Esophagus muscularis mucosa (tissue), 4 donors: ENCODE results near the gene XYLT1. TPM values are rescaled to one million over a fixed set of nuclear protein-coding genes. Genes with fewer than 3 reads are reported as not detected.

Experiments
- DNase-seq: peaks from one replicate; pipeline ENCODE4 v3.0.0-alpha.2; 2017; ENCODE audit errors: extremely low spot score
- H3K27ac ChIP-seq, 4 donors: fragments of 200-600 bp; sonication (generic); replicated peaks in 1 of 4; 1 replicate in 3 of 4; 2 replicates in 1 of 4; pipeline ENCODE4 v1.5.1; 2016 to 2019; ENCODE audit warnings: mild to moderate bottlenecking in 1 of 4
- H3K27me3 ChIP-seq, 4 donors: fragments of 200-600 bp; sonication (generic); one replicate each; pipeline versions ENCODE4 v1.5.1 to v1.6.0; 2016 to 2019
- H3K36me3 ChIP-seq, 4 donors: fragments of 200-600 bp; sonication (generic); one replicate each; pipeline ENCODE4 v1.5.1; 2016 to 2019
- H3K4me1 ChIP-seq, 4 donors: fragments of 200-600 bp; sonication (generic); one replicate each; pipeline ENCODE4 v1.5.1; 2016 to 2019
- H3K4me3 ChIP-seq, 4 donors: fragments of 200-600 bp; sonication (generic); 1 replicate in 2 of 4; 2 replicates in 2 of 4; pipeline ENCODE4 v1.5.1; 2016 to 2019; ENCODE audit warnings: mild to moderate bottlenecking in 4 of 4, moderate library complexity in 1 of 4
- H3K9me3 ChIP-seq, 4 donors: fragments of 200-600 bp; sonication (generic); 1 replicate in 3 of 4; 2 replicates in 1 of 4; pipeline ENCODE4 v1.5.1; 2016 to 2019
- CTCF ChIP-seq, 3 experiments: fragments of 200-600 bp in 2 of 3; fragments of 450-650 bp in 1 of 3; sonication (generic) in 2 of 3; IDR thresholded peaks; one replicate each; pipeline ENCODE4 v1.5.1; 2017 to 2019; ENCODE audit warnings: antibody characterized with exemption in 3 of 3, mild to moderate bottlenecking in 2 of 3, moderate library complexity in 1 of 3
- EP300 ChIP-seq: sonication (generic); formaldehyde crosslinking; IDR thresholded peaks from one replicate; pipeline ENCODE4 v1.6.1; 2017; ENCODE audit warnings: antibody characterized with exemption
- POLR2A ChIP-seq: fragments of 450-650 bp; IDR thresholded peaks from one replicate; pipeline ENCODE4 v1.6.1; 2017; ENCODE audit warnings: antibody characterized with exemption, moderate library complexity, mild to moderate bottlenecking, low read depth
- POLR2AphosphoS5 ChIP-seq, 2 donors: sonication (generic); formaldehyde crosslinking; IDR thresholded peaks; one replicate each; pipeline ENCODE4 v1.6.1; 2017; ENCODE audit warnings: antibody characterized with exemption in 2 of 2
- WGBS: methylation state at CpG from one replicate; pipeline ENCODE4 v1.1.5; 2018; 5-methylcytosine and 5-hydroxymethylcytosine counted together
- intact Hi-C: fragments of 100-400 bp; cut with DNase I; formaldehyde crosslinking; loops from one replicate; pipeline ENCODE4 v1.15.1; 2023
- total RNA-seq, 4 donors: library from RNA; depleted of rRNA; stranded (reverse); fragments of >200 nt; gene quantifications; one replicate each; pipeline versions ENCODE4 v1.1.0 to v1.2.1, GENCODE V29; 2016

The XYLT1 gene
- total RNA-seq, 4 donors from 2014 or later: 25.2 to 57.1 (median 33.5) TPM

GRCh38 chr16:17129971-17130370, 340.8 kb downstream of the XYLT1 start:
- Histone ChIP-seq H3K4me3 (no peak overlapping the region), H3K9me3 (no peaks in the 10 kb centered on the region), H3K36me3 (peaks cover 0 to 92% (median 45%) of the 10 kb centered on the region in 4 donors), H3K4me1 (no peaks in the 10 kb centered on the region), H3K27me3 (no peaks in the 10 kb centered on the region), H3K27ac (no peak overlapping the region)
- DNase-seq: no peak
- no peak for TF ChIP-seq POLR2A
- TF ChIP-seq CTCF (IDR thresholded peaks at IDR 0.05): no peak
- intact Hi-C loops: no loop called here
- WGBS: 93% methylated on average over 5 of the region's 5 CpGs

GRCh38 chr16:17128791-17129190, 342.0 kb downstream of the XYLT1 start:
- no peaks in the 10 kb centered on the region for H3K9me3 ChIP-seq
- peaks cover 0 to 81% (median 37%) of the 10 kb centered on the region in 4 donors for H3K36me3 ChIP-seq

GRCh38 chr16:17126156-17126555, 344.6 kb downstream of the XYLT1 start:
- Histone ChIP-seq H3K4me1 (no peaks in the 10 kb centered on the region), H3K27ac (no peak overlapping the region), H3K4me3 (no peak overlapping the region), H3K36me3 (peaks cover 0 to 57% (median 24%) of the 10 kb centered on the region in 4 donors), H3K9me3 (no peaks in the 10 kb centered on the region), H3K27me3 (no peaks in the 10 kb centered on the region)
- no peak for DNase-seq
- WGBS: 62% methylated on average over 3 of the region's 3 CpGs
- no peak for TF ChIP-seq POLR2A
- TF ChIP-seq EP300: no peak
- no peak for TF ChIP-seq POLR2AphosphoS5 (IDR thresholded peaks at IDR 0.05)
- no peak for TF ChIP-seq CTCF (IDR thresholded peaks at IDR 0.05)
- intact Hi-C loops: no loop called here

More at GRCh38 chr16:17128791-17129190, 342.0 kb downstream of the XYLT1 start:
- intact Hi-C loops: no loop called here
- DNase-seq: no peak
- Histone ChIP-seq H3K4me1 (no peaks in the 10 kb centered on the region), H3K4me3 (no peak overlapping the region), H3K27me3 (no peaks in the 10 kb centered on the region), H3K27ac (no peak overlapping the region)
- no peak for TF ChIP-seq POLR2A
- TF ChIP-seq POLR2AphosphoS5 (IDR thresholded peaks at IDR 0.05): no peak
- TF ChIP-seq CTCF (IDR thresholded peaks at IDR 0.05): no peak
- no peak for TF ChIP-seq EP300
- WGBS: 79% methylated on average over 6 of the region's 6 CpGs

- Histone ChIP-seq H3K27ac (no peak overlapping the region), H3K27me3 (no peaks in the 10 kb centered on the region), H3K4me3 (no peak overlapping the region), H3K9me3 (no peaks in the 10 kb centered on the region), H3K4me1 (no peaks in the 10 kb centered on the region), H3K36me3 (peaks cover 0 to 52% (median 25%) of the 10 kb centered on the region in 4 donors)
- intact Hi-C loops: no loop called here
- TF ChIP-seq POLR2A (no peak), EP300 (no peak), CTCF (IDR thresholded peaks at IDR 0.05) (no peak), POLR2AphosphoS5 (IDR thresholded peaks at IDR 0.05) (no peak)
- no peak for DNase-seq
These were observed 345.1 kb downstream of the XYLT1 start for GRCh38 chr16:17125671-17126070.

GRCh38 chr16:17117906-17118577, 352.7 kb downstream of the XYLT1 start:
- H3K36me3 ChIP-seq: peaks cover 5 to 39% (median 23%) of the 10 kb centered on the region in 4 donors
- DNase-seq: no peak
- intact Hi-C loops: no loop called here
- no peak overlapping the region for H3K4me3 ChIP-seq
- no peak overlapping the region for H3K27ac ChIP-seq
- TF ChIP-seq CTCF (IDR thresholded peaks at IDR 0.05): no peak
- no peak for TF ChIP-seq POLR2AphosphoS5 (IDR thresholded peaks at IDR 0.05)
- TF ChIP-seq POLR2A: no peak
- TF ChIP-seq EP300: no peak
- 73% methylated on average over 3 of the region's 5 CpGs for WGBS
- H3K9me3 ChIP-seq: no peaks in the 10 kb centered on the region
- H3K4me1 ChIP-seq: no peaks in the 10 kb centered on the region
- H3K27me3 ChIP-seq: no peaks in the 10 kb centered on the region
